HepG2 (cell line): ENCODE results near the gene IL27RA. TPM values are rescaled to one million over a fixed set of nuclear protein-coding genes. Genes with fewer than 3 reads are reported as not detected.

ENCODE experiments used
- FOXA1 ChIP-seq, 2 experiments: fragments of 450-650 bp in 1 of 2; sonication (generic) in 1 of 2; formaldehyde crosslinking in 1 of 2; IDR thresholded peaks; 2 replicates each; pipeline versions ENCODE4 v1.4.0 to v1.6.1; 2016 to 2020; ENCODE audit warnings: missing genetic modification reagents in 1 of 2
- GATAD2A ChIP-seq: IDR thresholded peaks from 2 replicates; pipeline ENCODE4 v1.6.1; 2016
- GTF2F1 ChIP-seq: fragments of 150-350 bp; IDR thresholded peaks from 2 replicates; pipeline ENCODE4 v1.6.1; 2014; ENCODE audit warnings: low read length
- RNF219 ChIP-seq: sonication (generic); formaldehyde crosslinking; IDR thresholded peaks from 2 replicates; pipeline ENCODE4 v1.5.0; 2020; ENCODE audit warnings: mild to moderate bottlenecking, missing genetic modification reagents
- SATB2 ChIP-seq: sonication (generic); formaldehyde crosslinking; IDR thresholded peaks from 2 replicates; pipeline ENCODE4 v1.5.0; 2020; ENCODE audit warnings: missing genetic modification reagents
- ZFX ChIP-seq: sonication (generic); formaldehyde crosslinking; IDR thresholded peaks from 2 replicates; pipeline ENCODE4 v1.4.0; 2020; ENCODE audit warnings: mild to moderate bottlenecking, low read depth, missing genetic modification reagents, moderate library complexity
- ZMAT3 ChIP-seq: sonication (generic); formaldehyde crosslinking; conservative IDR thresholded peaks from 2 replicates; pipeline ENCODE4 v1.7.0; 2021; ENCODE audit warnings: missing genetic modification reagents
- ZNF142 ChIP-seq: sonication (generic); formaldehyde crosslinking; IDR thresholded peaks from 2 replicates; pipeline ENCODE4 v1.4.0; 2020; ENCODE audit warnings: missing genetic modification reagents
- ZNF160 ChIP-seq: sonication (generic); formaldehyde crosslinking; IDR thresholded peaks from 2 replicates; pipeline ENCODE4 v1.8.0; 2022; ENCODE audit warnings: mild to moderate bottlenecking, inconsistent platforms, missing genetic modification reagents
- ZNF335 ChIP-seq: sonication (generic); formaldehyde crosslinking; IDR thresholded peaks from 2 replicates; pipeline ENCODE4 v1.4.0; 2020; ENCODE audit warnings: missing genetic modification reagents
- ZNF564 ChIP-seq: sonication (generic); formaldehyde crosslinking; IDR thresholded peaks from 2 replicates; pipeline ENCODE4 v1.8.1; 2023; ENCODE audit warnings: mild to moderate bottlenecking, missing genetic modification reagents
- ZNF619 ChIP-seq: sonication (generic); formaldehyde crosslinking; IDR thresholded peaks from 2 replicates; pipeline ENCODE4 v1.4.0; 2020; ENCODE audit warnings: mild to moderate bottlenecking, missing genetic modification reagents
- ZNF792 ChIP-seq: IDR thresholded peaks from 2 replicates; pipeline ENCODE4 v1.6.1; 2016
- polyA plus RNA-seq, 8 experiments: library from polyadenylated mRNA; depleted of rRNA in 3 of 8; stranded (reverse) in 7 of 8; unstranded in 1 of 8; fragments of >200 nt; fragmentation: Illumina TruSeq in 4 of 8; extraction: Trizol in 4 of 8; gene quantifications; 2 replicates each; pipeline versions ENCODE4 v1.2.1 to v1.2.3, GENCODE V29; 2011 to 2016; ENCODE audit warnings: low read depth in 4 of 8, missing spikeins in 1 of 8, mixed read lengths in 1 of 8; ENCODE audit not compliant: insufficient read depth in 1 of 8
- total RNA-seq, 5 experiments: library from RNA; depleted of rRNA; stranded (reverse); fragments of >200 nt; fragmentation: Illumina TruSeq; extraction: Trizol; gene quantifications; 2 replicates each; pipeline ENCODE4 v1.2.3, GENCODE V29; 2016; ENCODE audit warnings: low read depth in 1 of 5
- TF ChIP-seq, protein P1 (sequence below): sonication (generic); formaldehyde crosslinking; IDR thresholded peaks from 2 replicates; pipeline ENCODE4 v1.4.0; 2020; ENCODE audit warnings: missing genetic modification reagents
- TF ChIP-seq, protein P2 (sequence below): sonication (generic); formaldehyde crosslinking; IDR thresholded peaks from 2 replicates; pipeline ENCODE4 v1.9.0; 2021; ENCODE audit warnings: missing genetic modification reagents, mild to moderate bottlenecking, borderline replicate concordance
- TF ChIP-seq, protein P3 (sequence below): sonication (generic); formaldehyde crosslinking; IDR thresholded peaks from 2 replicates; pipeline ENCODE4 v1.8.1; 2023; ENCODE audit warnings: missing genetic modification reagents, mild to moderate bottlenecking, borderline replicate concordance
- TF ChIP-seq, protein P4 (sequence below): IDR thresholded peaks from 2 replicates; pipeline ENCODE4 v1.6.1; 2016

The IL27RA gene
- total and polyA plus RNA-seq, 2 of the 13 experiments (the other 11 are each of a cell fraction or from before 2014, with no cell fraction given): 3.5 to 8.1 TPM

GRCh38 chr19:14085309-14085995 is 53.9 kb downstream of the IL27RA start, which contains the start of gene C19orf67 (continued):
- TF ChIP-seq ZNF619 (CRISPR knock-in tag): no peak
- no peak for TF ChIP-seq ZNF792 (CRISPR knock-in tag)
- TF ChIP-seq, protein P1, sequence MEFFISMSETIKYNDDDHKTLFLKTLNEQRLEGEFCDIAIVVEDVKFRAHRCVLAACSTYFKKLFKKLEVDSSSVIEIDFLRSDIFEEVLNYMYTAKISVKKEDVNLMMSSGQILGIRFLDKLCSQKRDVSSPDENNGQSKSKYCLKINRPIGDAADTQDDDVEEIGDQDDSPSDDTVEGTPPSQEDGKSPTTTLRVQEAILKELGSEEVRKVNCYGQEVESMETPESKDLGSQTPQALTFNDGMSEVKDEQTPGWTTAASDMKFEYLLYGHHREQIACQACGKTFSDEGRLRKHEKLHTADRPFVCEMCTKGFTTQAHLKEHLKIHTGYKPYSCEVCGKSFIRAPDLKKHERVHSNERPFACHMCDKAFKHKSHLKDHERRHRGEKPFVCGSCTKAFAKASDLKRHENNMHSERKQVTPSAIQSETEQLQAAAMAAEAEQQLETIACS (CRISPR knock-in tag): peak; percentile 66
- TF ChIP-seq ZNF142 (CRISPR knock-in tag): 0 out of 2 replicates have a peak, but pooled peaks have one; percentile 35
- TF ChIP-seq ZMAT3: no peak
- TF ChIP-seq, protein P2, sequence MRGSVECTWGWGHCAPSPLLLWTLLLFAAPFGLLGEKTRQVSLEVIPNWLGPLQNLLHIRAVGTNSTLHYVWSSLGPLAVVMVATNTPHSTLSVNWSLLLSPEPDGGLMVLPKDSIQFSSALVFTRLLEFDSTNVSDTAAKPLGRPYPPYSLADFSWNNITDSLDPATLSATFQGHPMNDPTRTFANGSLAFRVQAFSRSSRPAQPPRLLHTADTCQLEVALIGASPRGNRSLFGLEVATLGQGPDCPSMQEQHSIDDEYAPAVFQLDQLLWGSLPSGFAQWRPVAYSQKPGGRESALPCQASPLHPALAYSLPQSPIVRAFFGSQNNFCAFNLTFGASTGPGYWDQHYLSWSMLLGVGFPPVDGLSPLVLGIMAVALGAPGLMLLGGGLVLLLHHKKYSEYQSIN (CRISPR knock-in tag): no peak
- TF ChIP-seq, protein P3, sequence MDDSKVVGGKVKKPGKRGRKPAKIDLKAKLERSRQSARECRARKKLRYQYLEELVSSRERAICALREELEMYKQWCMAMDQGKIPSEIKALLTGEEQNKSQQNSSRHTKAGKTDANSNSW (CRISPR knock-in tag): no peak
- no peak for TF ChIP-seq ZNF564 (CRISPR knock-in tag)
- no peak for TF ChIP-seq RNF219 (CRISPR knock-in tag)
- TF ChIP-seq GTF2F1: no peak
- no peak for TF ChIP-seq ZNF160 (CRISPR knock-in tag)
- TF ChIP-seq GATAD2A (CRISPR knock-in tag): no peak
- TF ChIP-seq, protein P4, sequence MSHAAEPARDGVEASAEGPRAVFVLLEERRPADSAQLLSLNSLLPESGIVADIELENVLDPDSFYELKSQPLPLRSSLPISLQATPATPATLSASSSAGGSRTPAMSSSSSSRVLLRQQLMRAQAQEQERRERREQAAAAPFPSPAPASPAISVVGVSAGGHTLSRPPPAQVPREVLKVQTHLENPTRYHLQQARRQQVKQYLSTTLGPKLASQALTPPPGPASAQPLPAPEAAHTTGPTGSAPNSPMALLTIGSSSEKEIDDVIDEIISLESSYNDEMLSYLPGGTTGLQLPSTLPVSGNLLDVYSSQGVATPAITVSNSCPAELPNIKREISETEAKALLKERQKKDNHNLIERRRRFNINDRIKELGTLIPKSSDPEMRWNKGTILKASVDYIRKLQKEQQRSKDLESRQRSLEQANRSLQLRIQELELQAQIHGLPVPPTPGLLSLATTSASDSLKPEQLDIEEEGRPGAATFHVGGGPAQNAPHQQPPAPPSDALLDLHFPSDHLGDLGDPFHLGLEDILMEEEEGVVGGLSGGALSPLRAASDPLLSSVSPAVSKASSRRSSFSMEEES (CRISPR knock-in tag): 0 out of 2 replicates have a peak, but pooled peaks have one; percentile 5
- TF ChIP-seq SATB2 (CRISPR knock-in tag): no peak
- peak; percentile 44 for TF ChIP-seq ZFX
- TF ChIP-seq ZNF335 (CRISPR knock-in tag): no peak
- no peak for TF ChIP-seq FOXA1 (IDR thresholded peaks at IDR 0.05)
- no peak for TF ChIP-seq FOXA1 (CRISPR knock-in tag; IDR thresholded peaks at IDR 0.05)
